Activated CD4-positive, CD25-positive, alpha-beta regulatory T cell (primary cell): Measurements from ENCODE around the gene DSG2.

Experiments
- DNase-seq, 4 experiments: peaks; one replicate each; lab custom pipeline; 2025; lab: John Stamatoyannopoulos, UW

Gene DSG2

GRCh38 chr18:31590570-31590969 is 92.6 kb downstream of the DSG2 start:
- DNase-seq, result no peak

- DNase-seq, result no peak
These were observed 93.1 kb downstream of the DSG2 start for GRCh38 chr18:31591113-31591512.

- no peak for DNase-seq
These were observed 93.7 kb downstream of the DSG2 start, which contains the start of gene TTR for GRCh38 chr18:31591628-31592027. Gene TTR, plus strand, starts transcription at chr18:31591877. Its CDS starts 26 bp downstream, at chr18:31591903.

- no peak for DNase-seq
These were observed 94.7 kb downstream of the DSG2 start for GRCh38 chr18:31592506-31593157.

- no peak for DNase-seq
These were observed 97.3 kb downstream of the DSG2 start for GRCh38 chr18:31595121-31595771.

GRCh38 chr18:31596081-31596872 is 98.3 kb downstream of the DSG2 start:
- no peak for DNase-seq

GRCh38 chr18:31598021-31598805 is 100.2 kb downstream of the DSG2 start:
- DNase-seq, result no peak
